ENCODE results near the gene AOC3. TPM values are rescaled to one million over a fixed set of nuclear protein-coding genes. Genes with fewer than 3 reads are reported as not detected.

The AOC3 gene
- polyA plus RNA-seq, 1 donor (not counting 4 experiments of a cell fraction or from before 2014, with no cell fraction given): 0.22 TPM

GRCh38 chr17:42853597-42853967 is 2.6 kb downstream of the AOC3 start:
- TF ChIP-seq CTCF (optimal IDR thresholded peaks at IDR 0.05 in 1 of 3, IDR thresholded peaks at IDR 0.05 in 1 of 3, conservative IDR thresholded peaks at IDR 0.05 in 1 of 3; ENCODE audit: extremely low read depth in 1 of 3, insufficient read depth in 2 of 3, low read length in 3 of 3) (no peak), EZH2 (IDR thresholded peaks at IDR 0.05; ENCODE audit: low read length) (no peak)
- dilution Hi-C loops (cut with MboI; ENCODE audit: extremely low pct_ligation_motif_present, low sequenced_read_pairs): no loop called here
- no peak for FAIRE-seq

GRCh38 chr17:42853968-42854790 is 3.2 kb downstream of the AOC3 start:
- Histone ChIP-seq H4K20me1 (ENCODE audit: control insufficient read depth, extremely low read depth, insufficient read depth, low read length) (no peaks in the 10 kb centered on the region), H3K27ac (ENCODE audit: control insufficient read depth, insufficient read depth, low read length) (no peak overlapping the region), H3K9ac (ENCODE audit: control insufficient read depth, extremely low read depth, insufficient read depth, low read length) (no peak overlapping the region), H3K27me3 (ENCODE audit: control insufficient read depth, extremely low read depth, insufficient read depth, low read length) (no peaks in the 10 kb centered on the region), H3K4me1 (ENCODE audit: control insufficient read depth, extremely low read depth, insufficient read depth, low read length) (no peaks in the 10 kb centered on the region), H3K4me3 (ENCODE audit: control insufficient read depth in 2 of 3, extremely low read depth in 1 of 3, insufficient read depth in 2 of 3, low read depth in 1 of 3, low read length in 3 of 3) (no peak overlapping the region), H3K36me3 (ENCODE audit: control insufficient read depth in 2 of 2, extremely low read depth in 1 of 2, insufficient read depth in 2 of 2, low read length in 2 of 2) (no peaks in the 10 kb centered on the region), H3K9me1 (ENCODE audit: control insufficient read depth, extremely low read depth, insufficient read depth, low read length) (no peaks in the 10 kb centered on the region), H2AFZ (ENCODE audit: control insufficient read depth, low read length) (no peak overlapping the region), H3K4me2 (ENCODE audit: control insufficient read depth, extremely low read depth, insufficient read depth, low read depth, low read length) (no peak overlapping the region), H3K79me2 (ENCODE audit: control insufficient read depth, insufficient read depth, low read length) (no peaks in the 10 kb centered on the region), H3K9me3 (ENCODE audit: control insufficient read depth, low read depth, low read length) (no peaks in the 10 kb centered on the region)
- dilution Hi-C loops (cut with MboI; ENCODE audit: extremely low pct_ligation_motif_present, low sequenced_read_pairs): no loop called here
- no peak for DNase-seq (ENCODE audit: low read depth, low spot score)
- TF ChIP-seq EZH2 (IDR thresholded peaks at IDR 0.05; ENCODE audit: low read length) (no peak), CTCF (optimal IDR thresholded peaks at IDR 0.05 in 1 of 3, IDR thresholded peaks at IDR 0.05 in 1 of 3, conservative IDR thresholded peaks at IDR 0.05 in 1 of 3; ENCODE audit: extremely low read depth in 1 of 3, insufficient read depth in 2 of 3, low read length in 3 of 3) (no peak)
- no peak for FAIRE-seq

More at GRCh38 chr17:42853597-42853967, 2.6 kb downstream of the AOC3 start:
- H3K36me3 ChIP-seq (ENCODE audit: control insufficient read depth in 2 of 2, extremely low read depth in 1 of 2, insufficient read depth in 2 of 2, low read length in 2 of 2): no peaks in the 10 kb centered on the region
- no peaks in the 10 kb centered on the region for H3K9me1 ChIP-seq (ENCODE audit: control insufficient read depth, extremely low read depth, insufficient read depth, low read length)
- H3K4me3 ChIP-seq (ENCODE audit: control insufficient read depth in 2 of 3, extremely low read depth in 1 of 3, insufficient read depth in 2 of 3, low read depth in 1 of 3, low read length in 3 of 3): no peak overlapping the region
- no peaks in the 10 kb centered on the region for H3K4me1 ChIP-seq (ENCODE audit: control insufficient read depth, extremely low read depth, insufficient read depth, low read length)
- H3K4me2 ChIP-seq (ENCODE audit: control insufficient read depth, extremely low read depth, insufficient read depth, low read depth, low read length): no peak overlapping the region
- no peaks in the 10 kb centered on the region for H4K20me1 ChIP-seq (ENCODE audit: control insufficient read depth, extremely low read depth, insufficient read depth, low read length)
- H2AFZ ChIP-seq (ENCODE audit: control insufficient read depth, low read length): no peak overlapping the region
- no peak overlapping the region for H3K27ac ChIP-seq (ENCODE audit: control insufficient read depth, insufficient read depth, low read length)
- no peaks in the 10 kb centered on the region for H3K79me2 ChIP-seq (ENCODE audit: control insufficient read depth, insufficient read depth, low read length)
- H3K9me3 ChIP-seq (ENCODE audit: control insufficient read depth, low read depth, low read length): no peaks in the 10 kb centered on the region
- no peak overlapping the region for H3K9ac ChIP-seq (ENCODE audit: control insufficient read depth, extremely low read depth, insufficient read depth, low read length)
- DNase-seq (ENCODE audit: low read depth, low spot score): no peak
- no peaks in the 10 kb centered on the region for H3K27me3 ChIP-seq (ENCODE audit: control insufficient read depth, extremely low read depth, insufficient read depth, low read length)

Measured in keratinocyte (primary cell).